GM10266 (cell line): ENCODE data around the gene BPGM.

Experiments
- DNase-seq: peaks from one replicate; pipeline ENCODE4 v3.0.0; 2012; ENCODE audit errors: extremely low spot score
- TF ChIP-seq, protein P1 (sequence below): IDR thresholded peaks from 2 replicates; pipeline ENCODE4 v1.5.1; 2012; ENCODE audit warnings: mild to moderate bottlenecking, low read depth; ENCODE audit not compliant: control insufficient read depth, insufficient read depth; ENCODE audit errors: missing control alignments

BPGM gene

DNA sequence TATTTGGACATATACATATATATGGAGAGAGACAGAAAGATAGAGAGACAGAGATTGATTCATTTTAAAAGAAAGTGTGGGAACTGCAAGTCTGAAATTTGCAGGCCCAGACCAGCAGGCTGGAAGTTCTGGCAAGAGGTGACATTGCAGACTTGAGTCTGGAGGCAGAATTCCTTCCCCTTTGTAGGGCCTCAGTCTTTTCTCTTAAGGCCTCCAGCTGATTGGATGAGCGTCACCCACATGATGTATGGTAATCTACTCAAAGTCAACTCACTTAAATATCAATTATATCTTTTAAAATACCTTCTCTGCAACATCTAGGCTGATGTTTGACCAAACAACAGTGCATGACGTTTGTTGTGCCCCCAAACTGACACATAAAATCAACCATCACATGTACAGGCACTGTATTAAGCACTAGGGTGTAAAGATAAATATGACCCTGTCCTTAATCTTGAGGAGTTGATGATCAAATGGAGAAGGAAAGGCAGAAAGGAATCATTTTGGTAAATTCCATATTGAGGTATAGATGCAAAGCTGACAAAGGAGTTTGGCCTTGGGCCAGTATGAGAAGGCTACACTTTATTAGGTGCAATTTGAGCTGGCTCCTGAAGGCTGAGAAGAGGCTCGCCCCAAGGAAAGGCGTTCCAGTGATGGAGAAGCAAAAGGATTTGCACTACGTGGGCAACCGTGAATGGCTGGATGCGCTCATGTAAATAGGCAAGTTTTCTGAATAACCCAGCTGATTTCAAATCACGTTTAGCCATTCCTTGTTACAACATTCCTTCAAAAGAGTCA is 52.6 kb downstream of the BPGM start:
- TF ChIP-seq, protein P1, sequence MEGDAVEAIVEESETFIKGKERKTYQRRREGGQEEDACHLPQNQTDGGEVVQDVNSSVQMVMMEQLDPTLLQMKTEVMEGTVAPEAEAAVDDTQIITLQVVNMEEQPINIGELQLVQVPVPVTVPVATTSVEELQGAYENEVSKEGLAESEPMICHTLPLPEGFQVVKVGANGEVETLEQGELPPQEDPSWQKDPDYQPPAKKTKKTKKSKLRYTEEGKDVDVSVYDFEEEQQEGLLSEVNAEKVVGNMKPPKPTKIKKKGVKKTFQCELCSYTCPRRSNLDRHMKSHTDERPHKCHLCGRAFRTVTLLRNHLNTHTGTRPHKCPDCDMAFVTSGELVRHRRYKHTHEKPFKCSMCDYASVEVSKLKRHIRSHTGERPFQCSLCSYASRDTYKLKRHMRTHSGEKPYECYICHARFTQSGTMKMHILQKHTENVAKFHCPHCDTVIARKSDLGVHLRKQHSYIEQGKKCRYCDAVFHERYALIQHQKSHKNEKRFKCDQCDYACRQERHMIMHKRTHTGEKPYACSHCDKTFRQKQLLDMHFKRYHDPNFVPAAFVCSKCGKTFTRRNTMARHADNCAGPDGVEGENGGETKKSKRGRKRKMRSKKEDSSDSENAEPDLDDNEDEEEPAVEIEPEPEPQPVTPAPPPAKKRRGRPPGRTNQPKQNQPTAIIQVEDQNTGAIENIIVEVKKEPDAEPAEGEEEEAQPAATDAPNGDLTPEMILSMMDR, result no peak
- no peak for DNase-seq

DNA sequence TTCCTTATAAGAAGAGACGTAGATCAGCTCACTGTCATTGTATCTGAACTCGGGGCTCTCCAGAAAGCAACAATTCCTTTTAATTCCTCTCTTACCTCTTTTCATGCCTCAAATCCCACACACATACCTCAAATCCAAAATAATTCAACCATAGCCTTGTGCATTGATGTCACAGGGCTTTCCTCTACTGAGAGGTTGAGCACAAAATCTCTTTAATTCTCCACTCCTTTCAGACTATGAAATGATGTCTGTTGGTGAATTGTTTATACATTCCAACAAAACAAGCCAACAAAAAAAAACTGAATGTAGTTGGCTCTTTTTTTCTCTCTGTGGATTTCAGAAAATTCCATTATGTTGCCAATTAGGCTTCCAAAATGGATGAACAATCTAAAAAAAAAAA is 53.2 kb downstream of the BPGM start:
- no peak for DNase-seq
- TF ChIP-seq, protein P1, result no peak

DNA sequence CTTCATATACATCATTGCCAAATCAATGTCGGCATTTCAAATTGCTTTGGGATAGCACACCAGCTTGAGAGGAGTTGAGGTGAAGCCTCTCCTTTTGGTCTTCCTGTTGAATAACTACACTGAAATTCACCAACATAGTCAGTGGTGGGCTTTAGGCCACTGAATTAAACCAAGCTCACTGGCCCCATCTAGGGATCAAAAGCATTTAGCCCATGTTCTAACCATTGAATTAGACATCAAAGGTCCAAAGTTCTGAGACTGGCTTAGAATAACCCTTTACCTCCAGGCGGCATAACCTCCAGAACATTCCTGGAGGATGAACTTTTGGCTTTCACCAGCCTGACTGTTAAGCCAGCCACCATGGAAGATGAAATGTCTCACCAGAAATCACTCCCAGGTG is 54.6 kb downstream of the BPGM start:
- DNase-seq, result peak; percentile 21
- TF ChIP-seq, protein P1, result peak; percentile 48

DNA sequence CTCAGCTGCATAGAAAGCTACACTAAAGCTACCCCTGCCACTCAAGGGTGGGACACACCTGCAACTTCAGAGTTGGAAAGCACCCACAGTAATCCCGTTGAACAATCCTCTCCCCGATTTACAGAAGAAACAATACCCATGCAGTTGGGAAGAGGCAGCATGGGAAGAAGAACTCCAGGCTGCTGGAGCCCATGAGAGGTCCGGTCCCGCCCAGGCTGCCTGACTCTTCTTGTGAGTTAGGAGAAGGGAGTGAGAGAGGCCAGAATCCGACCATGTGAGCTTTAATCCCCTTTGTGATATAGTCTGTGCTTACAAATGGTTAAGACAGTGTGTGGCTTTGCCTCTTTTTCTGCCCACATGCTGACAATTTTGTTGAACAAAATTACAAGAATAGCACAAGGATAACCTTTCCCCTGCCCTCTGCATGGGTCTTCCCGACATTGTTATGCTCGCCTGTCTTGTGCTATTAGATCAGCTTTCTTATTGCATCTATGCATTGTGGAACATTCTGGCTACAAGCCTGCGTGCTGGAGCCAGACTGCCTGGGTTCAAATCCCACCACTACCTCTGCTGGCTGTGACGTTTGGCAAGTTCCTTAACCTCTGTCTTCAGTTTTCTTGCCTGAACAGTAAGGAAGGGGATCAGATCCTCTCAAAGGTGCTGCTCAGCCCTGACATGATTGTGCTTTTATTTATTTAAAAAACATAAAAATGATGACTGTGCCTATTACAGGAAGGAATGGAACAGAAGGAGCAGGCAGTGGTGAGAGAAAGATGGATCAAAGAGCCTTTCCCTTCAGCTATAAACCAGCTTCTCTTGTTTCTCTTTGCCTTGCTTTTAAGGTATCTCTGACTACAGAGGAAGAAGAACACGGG is 56.0 kb downstream of the BPGM start:
- TF ChIP-seq, protein P1, result no peak
- no peak for DNase-seq

DNA sequence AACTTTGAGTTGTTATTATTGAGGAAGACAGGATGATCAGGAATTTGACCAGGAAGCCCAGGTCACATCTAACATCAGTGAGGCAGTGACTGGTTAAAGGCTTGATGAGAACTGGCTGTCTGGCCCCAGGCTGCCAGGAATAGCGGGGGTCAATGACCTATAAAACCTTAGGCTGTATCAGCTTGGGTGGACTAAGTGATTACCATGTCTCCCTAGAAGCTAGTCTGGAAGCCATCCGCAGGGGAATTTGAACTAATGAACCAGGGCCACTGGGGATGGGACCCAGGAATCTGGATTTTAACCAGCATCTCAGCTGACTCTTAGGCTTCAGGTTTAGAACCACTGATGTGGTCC is 56.6 kb downstream of the BPGM start:
- DNase-seq, result no peak
- TF ChIP-seq, protein P1, result no peak

DNA sequence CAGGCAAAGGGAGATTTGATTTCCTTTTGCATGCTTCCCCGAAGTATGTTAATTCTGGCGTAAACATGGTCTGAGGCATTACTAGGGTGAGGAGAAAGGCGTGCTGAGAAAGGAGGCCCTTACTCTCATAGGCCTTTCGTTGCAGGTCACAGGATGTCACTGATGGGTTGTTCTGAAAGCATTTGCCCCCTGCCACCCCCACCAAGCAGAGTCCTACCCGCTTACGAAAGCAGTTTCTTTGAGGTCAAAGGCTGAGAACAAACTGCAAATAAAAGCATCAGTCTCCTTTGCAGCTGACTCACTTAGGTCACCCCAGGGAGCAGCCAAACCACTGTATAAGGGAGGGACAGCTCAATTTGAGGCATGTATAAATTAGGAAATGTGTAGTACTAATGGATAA is 57.1 kb downstream of the BPGM start:
- TF ChIP-seq, protein P1, result no peak

DNA sequence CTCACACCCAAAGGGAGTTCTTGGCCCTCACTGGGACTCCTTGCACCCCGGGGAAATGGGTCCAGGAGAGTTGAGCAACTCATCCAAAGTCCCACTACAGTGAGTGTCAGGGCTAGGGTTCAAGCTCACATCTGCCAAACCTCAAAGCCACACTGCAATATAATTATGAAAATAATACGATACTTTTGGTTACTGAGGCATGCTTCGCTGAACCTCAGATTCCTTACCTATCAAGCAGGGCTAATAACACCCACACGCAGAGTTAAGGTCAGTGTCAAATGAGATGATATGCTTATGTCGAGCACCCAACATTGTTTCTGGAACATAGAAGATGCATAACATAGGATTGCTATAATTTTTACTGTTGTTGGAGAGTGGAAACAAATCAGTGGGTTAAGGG is 58.2 kb downstream of the BPGM start:
- no peak for DNase-seq
- TF ChIP-seq, protein P1, result no peak

More for the DNA sequence above, 57.1 kb downstream of the BPGM start:
- DNase-seq, result no peak
